ENCODE results near the gene ARHGEF10L.

The ARHGEF10L gene

DNA sequence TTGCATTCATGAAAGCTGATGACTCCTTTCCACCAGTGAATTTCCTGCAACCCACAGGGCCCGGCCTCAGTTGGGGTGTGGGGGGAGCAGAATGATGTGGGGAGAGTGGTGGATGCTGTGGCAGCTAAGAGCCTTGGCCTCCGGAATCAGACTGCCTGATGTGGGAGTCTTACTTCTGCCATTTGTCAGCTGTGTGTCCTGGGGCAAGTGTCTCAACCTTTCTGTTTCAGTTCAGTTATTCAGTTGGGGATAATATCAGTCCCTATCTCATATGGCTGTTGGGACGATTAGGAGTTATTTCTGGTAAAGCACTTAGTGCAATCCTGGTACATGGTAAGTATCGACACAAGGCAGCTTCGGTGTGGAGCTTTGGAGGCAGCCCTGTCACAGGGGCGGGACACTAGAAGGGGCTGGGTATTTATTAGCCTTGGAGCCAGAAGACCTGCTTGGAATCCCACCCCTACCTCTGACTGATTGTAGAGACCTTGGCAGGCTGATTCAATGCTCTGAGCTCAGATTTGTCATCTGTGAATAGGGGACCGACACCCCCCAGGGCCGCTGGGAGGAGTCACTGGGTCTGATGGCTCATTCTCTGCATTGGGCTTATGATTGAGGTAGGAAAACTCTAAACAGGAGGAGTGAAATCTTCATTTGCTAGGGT is 19.6 kb downstream of the ARHGEF10L start:
- no peak overlapping the region for H3K4me3 ChIP-seq (ENCODE audit: low read depth, low read length)
- TF ChIP-seq, protein P1, sequence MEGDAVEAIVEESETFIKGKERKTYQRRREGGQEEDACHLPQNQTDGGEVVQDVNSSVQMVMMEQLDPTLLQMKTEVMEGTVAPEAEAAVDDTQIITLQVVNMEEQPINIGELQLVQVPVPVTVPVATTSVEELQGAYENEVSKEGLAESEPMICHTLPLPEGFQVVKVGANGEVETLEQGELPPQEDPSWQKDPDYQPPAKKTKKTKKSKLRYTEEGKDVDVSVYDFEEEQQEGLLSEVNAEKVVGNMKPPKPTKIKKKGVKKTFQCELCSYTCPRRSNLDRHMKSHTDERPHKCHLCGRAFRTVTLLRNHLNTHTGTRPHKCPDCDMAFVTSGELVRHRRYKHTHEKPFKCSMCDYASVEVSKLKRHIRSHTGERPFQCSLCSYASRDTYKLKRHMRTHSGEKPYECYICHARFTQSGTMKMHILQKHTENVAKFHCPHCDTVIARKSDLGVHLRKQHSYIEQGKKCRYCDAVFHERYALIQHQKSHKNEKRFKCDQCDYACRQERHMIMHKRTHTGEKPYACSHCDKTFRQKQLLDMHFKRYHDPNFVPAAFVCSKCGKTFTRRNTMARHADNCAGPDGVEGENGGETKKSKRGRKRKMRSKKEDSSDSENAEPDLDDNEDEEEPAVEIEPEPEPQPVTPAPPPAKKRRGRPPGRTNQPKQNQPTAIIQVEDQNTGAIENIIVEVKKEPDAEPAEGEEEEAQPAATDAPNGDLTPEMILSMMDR (IDR thresholded peaks at IDR 0.05; ENCODE audit: insufficient read depth, low read depth, low read length, missing control alignments), result no peak
- DNase-seq (ENCODE audit: low read depth), result no peak

DNA sequence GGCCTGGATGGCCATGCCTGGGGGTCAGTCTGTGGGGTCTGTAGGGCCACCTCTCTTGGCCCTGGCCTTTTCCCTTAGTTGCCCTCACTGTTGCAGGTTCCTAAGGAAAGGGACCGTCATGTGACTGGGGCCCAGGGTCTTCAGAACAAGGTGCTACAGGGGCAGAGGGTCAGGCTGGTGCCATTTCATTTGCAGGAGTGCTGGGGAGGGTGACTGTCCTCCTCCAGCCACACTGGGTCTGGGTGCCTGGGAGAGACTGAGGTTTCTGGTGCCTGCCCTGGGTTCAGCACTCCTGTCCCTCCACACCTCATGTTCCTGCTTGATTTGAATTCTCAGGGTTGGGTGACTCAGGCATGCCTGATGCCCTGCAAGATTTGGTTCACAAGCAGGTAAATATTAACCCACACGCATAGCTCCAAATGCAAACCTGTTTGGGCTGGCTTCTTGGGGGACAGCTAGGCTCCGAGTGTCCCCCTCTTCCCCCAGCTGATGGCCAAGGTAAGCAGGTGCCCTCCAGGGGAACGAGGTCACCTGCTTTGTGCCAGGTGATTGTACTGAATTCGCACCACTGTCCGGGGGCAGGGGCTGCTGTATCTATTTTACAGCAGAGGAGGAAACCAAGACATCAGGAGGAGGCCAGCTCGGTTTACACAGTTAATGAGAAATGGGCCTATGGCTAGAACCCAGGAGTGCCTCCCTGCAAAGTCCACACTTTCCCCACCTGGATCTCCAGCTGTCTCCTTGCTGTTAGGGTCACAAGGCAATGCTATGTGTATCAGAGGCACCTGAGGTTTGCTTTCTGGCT is 20.3 kb downstream of the ARHGEF10L start:
- DNase-seq (ENCODE audit: low read depth), result no peak
- no peak overlapping the region for H3K4me3 ChIP-seq (ENCODE audit: low read depth, low read length)
- TF ChIP-seq, protein P1 (IDR thresholded peaks at IDR 0.05; ENCODE audit: insufficient read depth, low read depth, low read length, missing control alignments), result no peak

DNA sequence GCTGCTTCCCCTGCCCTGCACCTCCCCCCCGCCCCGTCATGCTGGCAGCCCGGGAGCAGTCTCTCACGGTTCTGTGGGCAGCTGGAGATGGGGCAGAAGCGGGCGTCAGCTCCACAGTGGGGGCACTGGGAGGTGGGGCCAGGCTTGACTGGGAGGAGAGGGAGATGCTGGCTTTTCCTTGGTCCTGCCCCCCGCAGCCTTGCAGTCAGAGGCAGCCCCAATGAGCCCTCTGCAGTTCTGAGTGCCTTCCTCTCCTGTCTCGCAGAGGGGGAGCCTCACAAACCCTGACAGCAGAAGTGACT is 21.7 kb downstream of the ARHGEF10L start:
- no peak for DNase-seq (ENCODE audit: low read depth)
- TF ChIP-seq, protein P1 (IDR thresholded peaks at IDR 0.05; ENCODE audit: insufficient read depth, low read depth, low read length, missing control alignments), result no peak
- H3K4me3 ChIP-seq (ENCODE audit: low read depth, low read length), result no peak overlapping the region

DNA sequence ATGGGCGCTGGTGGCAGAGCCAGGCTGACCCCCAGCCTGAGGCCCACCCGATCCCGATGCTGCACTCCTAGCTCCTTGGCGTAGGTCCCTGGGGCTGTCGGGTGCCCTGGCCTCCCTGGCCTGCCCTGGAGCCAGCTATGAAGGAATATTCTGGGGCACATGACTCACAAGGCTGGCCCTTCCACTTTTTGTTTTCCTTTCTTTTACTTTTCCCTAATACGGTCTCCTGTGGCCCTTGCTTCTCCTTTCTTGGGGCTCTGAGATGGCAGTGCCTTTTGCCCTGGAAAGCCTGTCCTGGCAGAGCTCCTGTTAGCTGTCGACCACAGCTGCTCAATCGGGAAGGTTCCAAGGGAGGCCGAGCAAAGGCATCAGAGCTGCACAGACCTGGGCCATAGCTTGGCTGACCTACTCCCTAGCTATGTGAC is 22.1 kb downstream of the ARHGEF10L start:
- no peak for DNase-seq (ENCODE audit: low read depth)
- TF ChIP-seq, protein P1 (IDR thresholded peaks at IDR 0.05; ENCODE audit: insufficient read depth, low read depth, low read length, missing control alignments), result no peak
- H3K4me3 ChIP-seq (ENCODE audit: low read depth, low read length), result no peak overlapping the region

DNA sequence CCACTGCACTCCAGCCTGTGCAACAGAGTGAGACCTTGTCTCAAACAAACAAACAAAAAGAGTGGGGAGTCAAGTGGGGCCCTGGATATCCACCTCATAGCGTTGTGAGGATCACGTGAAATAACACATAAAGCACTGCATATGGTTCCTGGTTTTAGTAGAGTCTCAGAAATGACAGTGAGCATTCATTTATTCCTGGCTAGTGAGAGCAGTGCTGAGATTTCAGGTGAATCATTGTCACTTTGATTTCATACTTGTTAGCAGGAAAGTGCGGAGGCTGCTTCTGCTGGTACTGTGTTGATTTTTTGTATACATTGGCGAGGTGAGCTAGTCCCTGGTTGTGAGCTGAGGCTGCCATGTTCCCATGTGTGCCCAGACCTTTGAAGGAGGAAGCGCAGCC is 22.9 kb downstream of the ARHGEF10L start:
- no peak for DNase-seq (ENCODE audit: low read depth)
- H3K4me3 ChIP-seq (ENCODE audit: low read depth, low read length), result no peak overlapping the region
- TF ChIP-seq, protein P1 (IDR thresholded peaks at IDR 0.05; ENCODE audit: insufficient read depth, low read depth, low read length, missing control alignments), result no peak

DNA sequence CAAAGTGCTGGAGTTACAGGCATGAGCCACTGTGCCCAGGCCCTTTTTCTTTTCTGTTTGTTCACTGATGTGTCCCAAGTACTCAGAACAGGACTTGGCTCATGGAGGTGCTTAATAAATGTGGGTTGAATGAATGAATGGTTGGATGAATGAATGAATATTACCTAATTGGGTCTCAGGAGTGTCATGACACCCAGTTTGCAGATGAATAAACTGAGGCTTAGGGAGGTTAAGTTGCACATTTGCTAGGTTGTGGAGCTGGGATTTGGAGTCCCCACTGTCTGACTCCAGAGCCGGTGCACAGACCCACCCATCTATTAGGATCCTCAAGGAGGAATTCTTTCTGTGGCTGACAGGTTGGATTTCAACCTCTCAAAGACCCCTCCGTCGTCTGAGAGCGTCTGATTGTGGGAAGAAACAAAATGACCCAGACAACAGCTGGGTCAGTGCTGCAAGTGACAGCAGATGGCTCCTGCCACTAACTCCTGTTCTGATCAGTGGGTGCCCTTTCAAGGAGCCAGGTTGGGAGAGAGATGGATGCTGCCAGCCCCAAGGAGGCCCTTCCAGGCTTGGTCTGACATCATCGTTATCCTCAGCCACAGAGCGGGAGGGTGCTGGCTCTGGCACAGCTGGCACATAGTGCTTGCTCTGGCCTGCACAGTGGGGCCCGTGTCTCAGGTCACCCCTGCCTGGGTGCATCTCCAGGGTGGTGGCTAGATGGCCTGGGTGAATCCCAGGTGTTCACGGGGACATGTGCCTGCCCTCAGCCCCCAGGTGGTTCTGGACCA is 24.2 kb downstream of the ARHGEF10L start:
- H3K4me3 ChIP-seq (ENCODE audit: low read depth, low read length), result no peak overlapping the region
- no peak for DNase-seq (ENCODE audit: low read depth)
- TF ChIP-seq, protein P1 (IDR thresholded peaks at IDR 0.05; ENCODE audit: insufficient read depth, low read depth, low read length, missing control alignments), result no peak
